ENCODE measurements around the gene ASPG.

ASPG gene

DNA sequence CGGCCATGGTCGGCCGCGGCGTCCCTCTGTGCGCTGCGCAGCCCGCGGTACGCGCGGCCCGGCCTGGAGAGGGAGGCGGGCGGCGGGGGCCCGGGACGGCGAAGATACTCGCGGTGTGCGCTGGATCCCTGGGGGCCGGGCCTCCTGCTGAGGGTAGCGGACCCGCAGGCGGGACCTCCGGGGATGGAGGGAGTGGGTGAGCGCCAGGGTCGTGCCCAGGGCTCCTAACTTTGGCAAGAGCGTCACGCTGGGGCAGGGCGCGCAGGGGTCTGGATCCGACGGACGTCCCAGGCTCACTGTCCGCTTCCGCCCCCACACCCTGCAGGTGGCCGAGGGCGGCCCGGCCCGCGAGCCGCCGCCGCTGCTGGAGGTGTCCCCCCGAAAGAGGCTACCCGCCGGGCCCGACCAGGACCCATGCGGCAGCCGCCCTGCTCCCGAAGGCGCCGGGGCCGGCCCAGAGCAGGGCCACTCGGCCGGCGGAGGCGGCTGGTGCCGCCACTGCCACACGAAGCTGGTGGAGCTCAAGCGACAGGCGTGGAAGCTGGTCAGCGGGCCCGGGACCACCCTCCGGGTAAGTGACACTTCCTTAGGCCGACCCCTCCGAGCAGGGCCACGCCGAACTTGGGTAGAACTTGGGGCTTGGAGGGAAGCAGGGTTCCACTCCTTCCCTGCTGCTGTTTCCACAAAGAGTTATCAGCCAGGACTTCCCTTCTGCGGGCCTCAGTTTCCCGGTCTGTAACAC, 53.4 kb downstream of the ASPG start:
- no peak for DNase-seq

DNA sequence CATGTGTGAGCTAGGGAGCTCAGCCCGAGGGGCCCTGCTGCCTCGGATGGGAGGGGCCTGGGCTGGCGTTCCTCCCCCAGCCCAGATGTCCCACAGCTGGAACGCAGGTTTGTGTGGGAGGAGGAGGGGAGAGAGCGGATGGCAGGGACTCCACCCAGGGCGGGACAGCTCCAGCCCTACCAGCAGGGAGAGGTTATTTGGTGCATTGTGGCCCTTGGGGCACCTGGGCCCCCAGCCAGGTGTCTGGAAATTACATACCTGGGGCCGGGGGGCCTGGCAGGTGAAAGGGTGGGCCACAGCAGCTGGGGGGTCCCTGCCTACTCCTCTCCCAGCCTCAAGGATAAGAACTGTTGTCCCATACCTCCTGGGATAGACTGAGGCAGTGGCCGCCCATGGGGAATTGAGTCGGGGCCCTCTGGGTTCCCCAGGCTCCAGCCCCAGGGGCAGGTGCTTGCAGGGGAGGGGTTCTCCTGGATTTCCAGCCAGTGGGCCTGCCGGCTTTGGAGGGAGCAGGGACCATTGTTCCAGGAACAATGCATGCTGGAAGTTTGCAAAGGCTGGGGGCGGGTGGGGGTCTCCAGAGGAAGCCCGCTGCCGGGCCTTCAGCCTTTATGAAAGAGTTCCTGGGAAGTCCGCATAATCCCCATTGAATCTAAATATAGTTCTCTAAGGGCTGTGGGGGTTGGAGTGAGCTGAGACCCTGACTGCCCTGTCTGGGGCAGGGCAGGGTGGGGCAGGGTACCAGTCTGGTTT, 54.1 kb downstream of the ASPG start:
- DNase-seq, result no peak

DNA sequence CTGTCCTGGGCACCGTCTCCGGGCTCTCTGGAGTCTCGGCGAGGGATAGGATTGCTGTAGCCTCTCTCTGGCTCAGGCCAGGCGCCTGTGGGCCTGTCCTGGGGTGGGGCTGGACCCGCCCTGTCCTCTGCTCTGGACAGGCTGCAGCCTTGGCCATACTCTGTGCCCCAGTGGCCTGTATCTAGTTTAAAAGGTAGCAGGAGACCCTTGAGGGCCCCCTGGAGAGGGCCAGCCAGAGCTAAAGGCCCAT, 54.6 kb downstream of the ASPG start:
- no peak for DNase-seq

DNA sequence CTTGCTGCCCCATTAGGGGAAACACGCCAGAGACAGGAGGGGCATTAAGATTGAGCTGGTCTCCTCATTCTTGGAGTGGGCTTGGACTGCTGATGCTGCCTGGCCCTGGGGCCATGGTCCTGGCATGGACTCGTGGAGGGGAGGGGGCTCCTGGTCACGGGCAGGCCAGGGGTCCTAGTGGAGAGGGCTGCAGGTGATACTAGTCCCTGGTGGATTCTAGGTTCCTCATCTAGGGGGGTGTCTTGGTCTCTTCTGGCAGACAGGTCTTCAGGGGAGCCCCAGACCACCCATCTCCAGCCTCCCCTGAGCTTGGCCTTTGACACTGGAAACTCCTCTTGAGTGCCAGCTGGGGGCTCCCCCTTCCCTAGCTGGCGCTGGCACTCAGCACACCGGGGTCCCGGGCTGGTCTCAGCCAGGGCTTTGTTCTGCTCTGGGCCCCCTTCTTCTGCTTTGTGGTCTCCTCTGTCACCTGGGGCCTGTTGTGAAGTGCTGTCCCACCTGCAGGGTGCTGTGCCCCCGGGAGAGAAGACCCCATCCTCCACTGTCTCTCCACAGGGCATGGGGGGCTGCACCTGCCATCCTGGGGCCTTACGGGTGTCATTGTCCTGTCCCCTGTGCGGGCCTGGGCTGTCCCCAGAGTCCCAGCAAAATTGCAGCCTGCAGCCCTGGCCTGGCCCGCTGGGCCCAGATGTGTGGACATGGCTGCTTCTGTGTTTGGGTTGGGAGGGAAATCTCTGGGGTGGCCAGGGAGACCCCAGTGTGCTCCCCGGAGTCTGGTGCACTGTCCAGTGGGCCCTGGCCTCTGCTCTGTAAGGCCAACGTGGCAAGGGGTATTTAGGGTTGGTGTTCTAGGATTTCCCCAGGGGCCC, 55.2 kb downstream of the ASPG start:
- no peak for DNase-seq

DNA sequence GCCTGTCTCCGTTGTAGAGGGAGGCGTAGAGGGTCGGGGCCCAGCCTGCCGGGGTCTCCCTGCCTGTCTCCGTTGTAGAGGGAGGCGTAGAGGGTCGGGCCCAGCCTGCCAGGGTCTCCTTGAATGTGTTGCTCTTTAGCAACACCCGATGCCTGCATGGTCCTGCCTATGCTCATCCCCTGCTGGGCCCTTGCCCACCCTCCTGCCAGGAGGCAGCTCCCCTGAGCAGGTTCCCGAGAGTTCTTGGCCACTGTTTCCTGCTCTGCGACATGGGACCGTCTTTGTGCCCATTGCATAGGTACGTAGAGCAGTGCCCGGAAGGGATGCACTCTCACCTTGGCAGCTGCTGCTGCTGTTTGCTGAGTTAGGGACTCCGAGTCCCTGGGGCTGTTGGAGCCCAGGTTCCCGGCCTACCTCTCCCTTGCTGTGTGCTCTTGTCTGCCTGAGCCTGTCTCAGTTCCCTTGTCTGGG, 56.2 kb downstream of the ASPG start:
- DNase-seq, result no peak

DNA sequence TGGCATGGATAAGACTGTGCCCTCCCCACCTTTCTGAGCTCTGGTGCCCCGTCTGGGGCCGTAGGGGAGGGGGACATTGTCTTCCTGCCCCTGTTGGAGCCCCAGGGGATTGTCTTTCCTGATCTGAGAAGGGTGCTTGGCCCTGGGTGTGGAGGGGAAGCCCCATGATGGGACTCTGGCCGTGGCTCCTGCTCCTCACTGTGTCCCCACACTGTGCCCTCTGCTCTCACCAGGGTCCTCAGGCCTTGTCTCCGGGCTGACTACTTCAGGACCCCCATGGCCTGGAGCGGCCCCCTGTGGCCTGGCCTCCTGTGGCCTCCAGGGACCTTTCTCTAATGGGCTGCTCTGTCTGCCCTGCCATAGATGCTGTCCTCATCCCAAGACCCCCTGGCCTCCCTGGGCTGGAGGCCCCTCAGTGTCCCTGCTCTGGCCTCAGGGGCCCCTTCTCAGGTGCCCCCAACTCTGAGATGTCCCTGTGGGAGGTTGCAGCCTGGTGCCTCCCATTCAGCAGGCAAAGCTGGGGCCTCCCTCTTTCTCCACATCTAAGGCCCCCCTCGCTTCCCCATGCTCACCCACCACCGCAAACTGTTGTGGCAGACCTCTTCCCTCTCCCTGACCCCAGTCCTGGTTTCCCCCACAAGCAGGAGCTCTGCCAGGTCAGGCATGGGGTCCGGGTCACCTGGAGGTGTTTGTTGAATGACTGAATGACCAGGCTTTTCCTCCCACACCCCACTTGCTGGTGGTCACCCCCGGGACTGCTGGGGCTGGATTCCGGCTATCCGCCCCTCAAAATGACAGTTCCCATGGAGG, 56.8 kb downstream of the ASPG start:
- no peak for DNase-seq

DNA sequence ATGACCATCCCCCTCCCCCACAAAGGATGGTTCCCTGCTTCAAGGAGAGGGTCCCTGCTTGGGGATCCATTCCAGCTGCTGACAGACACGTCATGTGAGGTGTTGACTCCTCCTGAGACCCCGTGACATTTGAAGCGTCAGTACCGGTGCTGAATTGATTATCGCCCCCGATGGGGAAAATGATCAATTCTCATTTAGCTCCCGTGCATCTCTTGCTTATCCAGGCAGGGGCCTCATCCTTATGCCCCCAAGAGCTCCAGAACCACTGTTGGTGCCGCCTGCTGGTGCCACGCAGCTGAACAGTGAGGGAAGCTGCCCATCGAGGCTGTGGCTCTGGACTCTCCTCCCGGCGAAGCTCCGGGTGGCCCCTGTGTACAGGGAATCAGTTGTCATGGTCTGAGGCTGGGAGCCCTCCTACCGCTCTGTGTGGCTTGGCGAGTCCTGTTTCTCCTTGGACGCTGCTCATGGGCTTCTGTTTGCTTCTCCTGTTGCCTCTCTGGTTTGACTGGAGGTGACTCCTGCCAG, 57.5 kb downstream of the ASPG start:
- DNase-seq, result no peak

DNA sequence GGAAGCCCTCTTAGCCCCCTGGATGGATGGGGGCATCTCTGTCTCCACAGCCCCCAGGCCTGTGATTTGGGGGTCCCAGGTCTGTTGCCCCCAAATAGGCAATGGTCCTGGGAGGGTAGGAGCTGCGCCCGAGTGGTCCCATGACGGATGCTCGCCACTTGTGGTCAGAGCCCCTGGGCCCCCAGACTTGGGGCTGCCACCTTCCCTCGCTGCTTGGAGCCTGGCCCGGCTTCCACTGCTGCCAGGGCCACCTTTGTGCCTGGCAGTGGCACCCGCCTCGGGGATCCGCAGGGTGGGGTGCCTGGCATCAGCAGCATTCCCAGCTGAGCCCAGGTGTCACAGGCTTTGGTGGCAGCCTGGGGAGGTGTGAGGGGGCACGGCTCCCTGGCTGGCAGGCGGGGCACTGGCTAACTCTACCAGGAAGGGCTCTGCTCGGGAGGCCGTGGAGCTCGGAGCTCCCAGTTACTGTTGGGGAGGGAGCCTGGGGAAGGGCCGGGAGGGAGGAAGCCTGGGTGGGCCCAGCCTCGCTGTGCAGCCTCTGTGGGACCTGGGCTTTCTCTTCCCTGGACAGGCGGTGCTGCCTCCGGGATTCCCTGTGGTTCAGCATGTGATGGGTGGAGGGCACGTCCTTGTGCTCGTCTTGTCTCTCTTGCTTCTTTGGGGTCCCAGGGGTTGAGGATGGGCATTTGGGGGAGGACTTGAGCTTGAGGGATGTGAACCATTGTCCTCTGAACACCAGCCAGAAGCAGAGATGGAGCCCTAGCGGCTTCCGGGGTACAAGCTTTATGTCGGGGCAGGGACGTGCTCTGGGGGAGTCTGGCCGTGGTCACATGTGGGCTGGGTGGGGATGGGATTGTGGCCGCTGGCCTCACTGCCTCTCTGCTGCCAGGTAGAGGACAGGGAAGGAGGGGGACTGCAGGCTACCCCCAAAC, 58.3 kb downstream of the ASPG start:
- DNase-seq, result no peak

DNA sequence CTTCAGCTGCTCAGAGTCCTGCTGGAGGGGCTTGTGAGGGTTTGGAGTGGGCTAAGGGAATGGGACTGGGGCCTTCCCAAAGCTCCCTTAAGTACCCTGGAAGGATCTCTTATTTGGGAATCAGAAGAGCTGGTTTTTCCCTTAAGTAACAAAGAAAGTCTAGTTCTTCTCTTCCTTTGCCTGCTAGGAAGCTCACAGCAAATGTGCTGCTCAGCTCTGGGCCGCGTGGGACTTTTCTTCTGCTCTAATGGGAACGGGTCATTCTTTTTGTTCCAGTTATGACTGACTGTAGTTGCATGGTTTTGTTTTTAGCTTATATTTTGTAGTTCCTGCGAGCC, 58.9 kb downstream of the ASPG start:
- no peak for DNase-seq

DNA sequence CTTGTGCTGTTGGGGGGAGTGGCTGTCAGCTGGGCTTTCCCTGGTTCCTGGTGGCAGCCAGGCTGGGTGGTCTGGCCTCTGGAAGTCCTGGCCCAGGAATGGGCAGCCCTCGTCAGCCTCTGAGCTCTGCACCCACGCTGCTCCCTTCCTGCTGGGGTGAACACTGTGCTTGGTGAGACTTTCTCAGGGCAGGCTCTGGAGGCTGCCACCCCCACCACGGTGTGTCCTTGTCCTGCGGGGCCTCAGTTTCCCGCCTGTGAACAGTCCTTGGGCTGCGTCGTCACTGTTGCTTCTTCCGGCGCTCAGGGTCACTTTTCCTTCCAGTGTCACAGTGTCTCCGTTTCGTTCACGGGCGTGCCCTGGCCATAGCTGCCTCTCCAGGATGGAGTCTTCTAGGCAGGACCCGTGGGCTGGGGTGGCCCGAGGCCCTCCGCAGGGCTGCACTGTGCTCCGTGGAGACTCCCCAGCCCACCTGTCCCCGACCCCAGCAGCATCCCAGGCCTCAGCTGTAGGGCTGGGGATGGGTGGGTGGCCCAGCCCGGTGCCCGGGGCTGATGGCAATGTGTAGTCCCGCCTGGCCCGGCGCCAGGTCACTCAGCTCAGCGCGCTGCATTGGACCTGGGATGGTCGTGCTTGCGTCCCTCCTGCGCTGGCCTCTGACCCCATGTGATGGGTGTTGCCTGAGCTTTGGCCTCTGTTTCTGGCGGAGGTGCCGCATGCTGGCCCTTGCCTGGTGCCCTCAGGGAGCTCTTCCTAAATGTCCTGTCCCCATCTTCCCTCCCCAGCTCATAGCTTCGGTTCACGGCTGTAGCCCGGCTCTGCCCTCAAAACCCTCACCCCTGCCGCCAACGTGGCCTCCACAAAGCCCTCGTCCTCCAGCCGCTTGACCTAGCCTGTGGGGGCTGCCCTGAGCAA, 59.7 kb downstream of the ASPG start:
- DNase-seq, result no peak

DNA sequence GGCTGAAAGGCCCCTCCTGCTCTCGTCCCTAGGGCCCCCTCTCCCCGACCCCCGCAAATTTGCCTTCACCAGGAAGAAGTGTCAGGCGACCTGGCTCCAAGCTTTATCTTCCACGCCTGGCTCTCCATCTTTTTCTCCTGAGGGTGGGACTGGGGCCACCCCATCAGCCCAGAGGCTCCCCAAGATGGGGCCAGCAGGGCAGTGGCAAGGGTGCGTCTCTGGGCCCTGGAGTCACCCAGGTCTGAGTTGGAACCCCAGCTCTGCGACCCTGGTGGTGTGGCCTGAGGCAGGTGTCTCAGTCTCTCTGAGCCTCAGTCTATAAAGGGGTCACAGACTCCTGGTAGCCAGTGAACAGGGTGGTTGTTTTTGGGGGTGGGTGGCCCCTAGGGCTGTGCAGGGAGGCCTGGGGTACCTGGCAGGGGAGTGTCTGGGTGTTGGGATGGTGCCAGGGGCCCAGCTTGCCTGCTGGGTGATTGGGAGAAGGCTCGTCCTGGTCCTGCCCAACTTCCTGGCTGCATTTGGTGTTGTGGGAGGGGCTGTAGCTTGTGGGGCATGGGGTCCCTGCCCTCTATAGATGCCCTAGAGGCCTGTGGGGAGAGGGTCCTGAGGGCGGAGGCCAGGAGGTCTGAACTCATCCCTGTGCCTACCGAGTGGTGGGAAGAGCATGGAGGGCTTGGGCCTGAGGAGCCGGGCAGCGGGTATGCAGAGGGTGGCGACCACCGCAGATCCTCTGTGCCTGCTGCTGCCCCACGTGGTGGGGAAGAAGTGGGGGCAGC, 60.5 kb downstream of the ASPG start:
- no peak for DNase-seq

DNA sequence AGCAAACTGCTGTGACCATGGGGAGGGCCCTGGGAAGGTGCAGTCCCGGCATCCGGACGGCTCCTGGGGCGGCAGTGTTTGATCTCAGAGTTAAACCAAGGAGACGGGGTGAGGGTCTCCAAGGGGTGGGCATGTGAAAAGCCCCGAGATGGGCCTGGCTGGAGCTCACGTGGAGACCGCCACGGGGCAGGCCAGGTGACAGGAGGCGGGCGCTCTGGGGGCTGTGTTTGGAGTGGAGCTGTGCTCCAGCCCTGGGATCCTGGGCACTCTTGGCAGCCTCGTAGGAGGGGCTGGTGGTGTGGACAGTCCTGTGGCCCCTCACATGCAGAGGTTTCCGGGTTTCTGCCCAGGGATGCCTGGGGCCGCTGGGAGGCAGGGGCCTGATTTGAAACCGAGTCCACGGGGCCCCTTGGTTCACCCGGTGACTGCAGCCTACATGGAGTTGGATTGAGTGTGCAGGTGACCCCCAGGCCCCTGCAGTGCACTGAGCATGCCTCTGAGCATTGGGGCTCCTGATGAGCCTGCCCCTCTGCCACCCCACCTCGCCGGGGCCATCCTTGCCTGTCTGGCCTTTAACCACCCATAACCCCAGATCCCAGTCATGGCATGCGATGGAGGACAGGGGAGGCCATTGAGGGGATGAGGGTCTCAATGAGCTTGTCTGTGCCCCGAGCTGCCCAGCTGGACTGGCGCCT, 61.3 kb downstream of the ASPG start:
- DNase-seq, result no peak

DNA sequence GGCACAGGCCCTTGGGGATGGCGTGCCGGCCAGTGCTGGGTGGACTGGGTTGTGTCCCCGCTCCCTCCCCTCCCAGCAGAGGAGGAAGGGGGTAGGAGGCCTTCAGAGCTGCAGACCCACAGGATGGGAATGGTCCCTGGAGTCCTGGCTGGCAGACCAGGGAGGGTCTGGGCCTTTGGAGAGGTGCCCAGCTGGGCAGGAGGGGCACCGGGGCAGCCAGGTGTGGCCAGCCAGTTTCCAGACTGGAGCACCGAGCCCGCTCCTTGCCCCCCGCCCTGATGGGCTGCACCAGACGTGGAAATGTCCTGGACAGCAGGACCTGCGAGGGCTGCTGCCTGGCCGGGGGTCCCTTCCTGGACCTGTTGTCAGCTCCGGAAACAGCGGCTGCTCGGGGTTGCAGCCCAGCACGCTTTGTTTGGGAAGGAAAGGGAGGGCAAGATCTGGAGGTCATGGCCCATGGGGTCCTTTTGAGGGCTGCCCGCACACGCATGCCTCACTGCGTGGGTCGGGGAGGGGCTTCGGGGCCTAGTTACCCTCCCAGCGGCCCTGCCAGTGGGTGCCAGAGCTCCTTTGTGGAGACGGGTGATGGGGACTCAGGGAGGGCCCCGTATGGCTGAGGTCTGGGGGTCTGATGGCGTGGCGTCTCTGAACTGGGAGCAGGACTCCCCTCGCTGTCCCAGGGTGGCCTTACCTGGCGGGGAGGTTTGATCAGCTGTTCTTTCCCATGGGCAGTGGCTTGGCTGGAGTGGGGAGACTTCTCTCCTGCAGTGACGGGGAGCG, 62.0 kb downstream of the ASPG start:
- no peak for DNase-seq

DNA sequence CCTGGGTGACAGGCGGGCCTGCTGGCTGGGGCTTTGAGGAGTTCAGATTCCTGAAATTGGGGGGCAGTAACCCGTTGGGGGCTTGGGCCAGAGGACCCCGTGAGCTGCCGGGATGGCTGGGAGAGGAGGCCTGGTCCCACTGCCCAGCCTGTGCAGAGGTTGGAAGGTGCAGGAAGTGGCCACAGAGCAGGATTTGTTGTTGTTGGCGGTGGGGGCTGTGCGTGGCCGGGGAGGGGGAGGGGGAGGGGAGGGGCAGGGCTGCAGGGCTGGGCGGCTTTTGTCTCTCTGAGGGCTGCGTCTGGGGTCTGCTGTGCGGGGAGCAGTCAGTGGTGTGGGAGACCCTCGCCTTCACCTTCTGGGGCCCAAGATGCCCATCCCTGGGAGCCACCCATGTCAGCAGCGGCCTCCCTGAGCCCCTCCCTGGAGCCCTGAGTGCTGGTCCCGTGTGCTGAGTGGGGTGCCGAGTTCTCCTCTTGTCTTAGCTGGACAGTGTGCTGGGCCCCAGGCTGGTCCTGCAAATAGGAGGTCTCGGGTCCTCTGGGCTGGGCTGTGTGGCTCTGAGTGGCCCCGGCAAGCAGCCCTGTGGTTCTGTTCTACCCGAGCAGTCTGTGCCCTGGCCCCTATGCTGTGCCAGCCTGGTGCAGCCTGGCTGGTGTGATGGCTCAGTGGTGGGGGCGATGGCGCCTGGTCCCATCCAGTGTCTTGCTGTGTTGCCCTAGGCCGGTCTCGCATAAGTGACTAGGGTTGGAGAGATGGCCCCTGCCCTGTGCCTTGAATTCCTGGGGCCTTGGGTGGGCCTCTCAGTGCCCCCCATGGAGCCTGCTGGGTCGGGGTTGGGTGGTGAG, 63.2 kb downstream of the ASPG start:
- no peak for DNase-seq

DNA sequence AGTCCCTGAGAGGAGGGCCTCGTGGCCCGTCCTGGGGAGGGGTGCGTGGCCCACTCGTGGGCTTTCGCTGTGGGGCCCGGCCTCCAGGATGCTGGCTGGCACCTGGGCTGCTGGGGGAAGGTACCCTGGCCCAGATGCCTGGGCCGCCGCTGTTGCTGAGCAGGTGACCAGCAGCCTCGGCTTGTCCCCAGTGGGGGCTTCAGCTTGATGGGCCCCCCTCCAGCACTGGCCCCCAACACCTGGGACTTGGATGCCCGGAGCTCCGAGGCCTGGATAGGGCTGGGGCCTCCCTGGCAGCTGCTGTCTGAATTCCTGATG, 63.7 kb downstream of the ASPG start:
- no peak for DNase-seq

DNA sequence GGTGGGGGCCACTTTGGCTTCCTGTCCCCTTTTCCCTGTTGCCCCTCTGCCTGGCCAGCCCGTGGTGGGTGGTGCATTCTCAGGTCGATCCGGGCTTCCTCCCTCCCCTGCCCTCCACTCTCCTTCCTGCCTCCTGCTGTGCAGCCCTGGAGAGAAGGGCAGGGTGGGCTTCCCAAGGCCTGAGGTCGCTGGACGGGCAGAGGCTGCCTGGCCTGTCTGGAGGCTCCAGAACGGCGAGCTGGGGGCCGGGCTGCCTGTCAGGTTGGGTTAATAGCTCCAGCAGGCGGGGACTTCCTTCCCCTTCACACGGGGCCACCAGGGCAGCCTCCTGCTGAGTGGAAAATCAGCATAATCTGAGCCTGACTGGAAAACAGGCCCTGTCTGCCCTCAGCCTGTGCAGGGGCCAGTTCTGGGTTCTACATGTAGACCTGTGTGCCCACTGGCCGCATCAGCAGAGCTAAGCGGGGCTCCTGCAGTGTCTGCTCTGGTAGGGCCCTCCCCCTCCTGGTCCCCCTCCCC, 64.2 kb downstream of the ASPG start:
- no peak for DNase-seq
